Lung (tissue), 12 donors: ENCODE data around the gene ROBO1. TPM values are rescaled to one million over a fixed set of nuclear protein-coding genes. Genes with fewer than 3 reads are reported as not detected.

Source experiments
- ATAC-seq: fragments of 200-7000 bp; cut with Tn5 transposase; one replicate; pipeline ENCODE4 v1.9.1; 2020; ENCODE audit warnings: moderate number of reproducible peaks; ENCODE audit not compliant: insufficient read depth, low FRiP score
- DNase-seq, 3 donors: peaks; one replicate each; pipeline ENCODE4 v3.0.0-alpha.2; 2013 to 2017
- H3K27ac ChIP-seq, 2 donors: one replicate each; pipeline ENCODE4 v1.5.1; 2013; ENCODE audit warnings: mild to moderate bottlenecking in 2 of 2, moderate library complexity in 2 of 2, control low read depth in 1 of 2, inconsistent platforms in 1 of 2, low read depth in 1 of 2, low read length in 1 of 2
- H3K27me3 ChIP-seq, 3 donors: one replicate each; pipeline ENCODE4 v1.5.1; 2013; ENCODE audit warnings: low read length in 2 of 3; ENCODE audit not compliant: control insufficient read depth in 3 of 3, insufficient read depth in 3 of 3
- H3K36me3 ChIP-seq, 4 donors: one replicate each; pipeline ENCODE4 v1.5.1; 2013; ENCODE audit warnings: low read length in 4 of 4, mild to moderate bottlenecking in 1 of 4, moderate library complexity in 1 of 4; ENCODE audit not compliant: control insufficient read depth in 4 of 4, insufficient read depth in 4 of 4
- H3K4me1 ChIP-seq, 5 donors: one replicate each; pipeline ENCODE4 v1.5.1; 2013; ENCODE audit warnings: low read length in 5 of 5, mild to moderate bottlenecking in 2 of 5, moderate library complexity in 1 of 5; ENCODE audit not compliant: control insufficient read depth in 5 of 5, insufficient read depth in 5 of 5
- H3K4me3 ChIP-seq: one replicate; pipeline ENCODE4 v1.5.1; 2013; ENCODE audit warnings: mild to moderate bottlenecking, control low read depth, moderate library complexity
- H3K9ac ChIP-seq, 2 donors: one replicate each; pipeline ENCODE4 v1.5.1; 2013; ENCODE audit warnings: low read length in 2 of 2, control low read depth in 1 of 2; ENCODE audit not compliant: insufficient read depth in 1 of 2
- H3K9me3 ChIP-seq, 4 donors: one replicate each; pipeline ENCODE4 v1.5.1; 2013; ENCODE audit warnings: low read length in 3 of 4, mild to moderate bottlenecking in 1 of 4, moderate library complexity in 1 of 4; ENCODE audit not compliant: control insufficient read depth in 4 of 4, insufficient read depth in 3 of 4
- WGBS, 2 donors: extraction: QIAGEN DNeasy Blood & Tissue Kit; methylation state at CpG; one replicate each; pipeline ENCODE4 v1.1.7; 2013; 5-methylcytosine and 5-hydroxymethylcytosine counted together
- polyA plus RNA-seq, 2 donors: library from polyadenylated mRNA; stranded (reverse); fragments of 200-250 nt; gene quantifications; one replicate each; pipeline ENCODE4 v1.2.1, GENCODE V29; 2013
- total RNA-seq, 2 donors: library from RNA; depleted of rRNA in 1 of 2; stranded (reverse); fragments of >200 nt in 1 of 2; gene quantifications; one replicate each; pipeline ENCODE4 v1.2.1, GENCODE V29; 2014 to 2021
- TF ChIP-seq, protein P1 (sequence below): IDR thresholded peaks from 2 replicates; pipeline ENCODE4 v1.5.1; 2012; ENCODE audit warnings: mild to moderate bottlenecking; ENCODE audit errors: control extremely low read depth, extremely low read depth
- donor health status: control.
- donor health status: control.
- donor health status: Bipolar disorder and iron deficiency.
- donor health status: healthy.
- donor health status: DM: yes; HTN: yes; CAD: no.

Gene ROBO1
- total and polyA plus RNA-seq, 4 donors, result 2.6 to 72.6 (median 15.7) TPM

DNA sequence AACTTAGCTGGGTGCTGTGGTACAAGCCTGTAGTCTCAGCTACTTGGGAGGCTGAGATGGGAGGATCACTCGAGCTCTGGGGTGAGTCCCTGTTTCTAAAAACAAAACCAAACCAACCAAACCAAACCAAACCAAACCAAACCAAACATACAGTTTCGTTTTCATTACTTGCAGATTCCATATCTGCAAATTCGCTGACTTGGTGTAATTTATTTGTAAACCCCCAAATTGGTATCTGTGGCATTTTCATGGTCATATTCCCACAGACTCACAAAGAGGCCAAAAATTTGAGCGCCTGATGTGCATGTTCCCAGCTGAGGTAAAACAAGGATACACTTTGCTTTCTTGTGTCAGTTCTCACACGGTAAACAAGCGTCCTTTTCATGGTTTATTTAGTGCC lies 1138.3 kb downstream of the ROBO1 start:
- 84 to 91% methylated on average over 6 of the region's 6 CpGs for WGBS, 2 donors
- TF ChIP-seq, protein P1, sequence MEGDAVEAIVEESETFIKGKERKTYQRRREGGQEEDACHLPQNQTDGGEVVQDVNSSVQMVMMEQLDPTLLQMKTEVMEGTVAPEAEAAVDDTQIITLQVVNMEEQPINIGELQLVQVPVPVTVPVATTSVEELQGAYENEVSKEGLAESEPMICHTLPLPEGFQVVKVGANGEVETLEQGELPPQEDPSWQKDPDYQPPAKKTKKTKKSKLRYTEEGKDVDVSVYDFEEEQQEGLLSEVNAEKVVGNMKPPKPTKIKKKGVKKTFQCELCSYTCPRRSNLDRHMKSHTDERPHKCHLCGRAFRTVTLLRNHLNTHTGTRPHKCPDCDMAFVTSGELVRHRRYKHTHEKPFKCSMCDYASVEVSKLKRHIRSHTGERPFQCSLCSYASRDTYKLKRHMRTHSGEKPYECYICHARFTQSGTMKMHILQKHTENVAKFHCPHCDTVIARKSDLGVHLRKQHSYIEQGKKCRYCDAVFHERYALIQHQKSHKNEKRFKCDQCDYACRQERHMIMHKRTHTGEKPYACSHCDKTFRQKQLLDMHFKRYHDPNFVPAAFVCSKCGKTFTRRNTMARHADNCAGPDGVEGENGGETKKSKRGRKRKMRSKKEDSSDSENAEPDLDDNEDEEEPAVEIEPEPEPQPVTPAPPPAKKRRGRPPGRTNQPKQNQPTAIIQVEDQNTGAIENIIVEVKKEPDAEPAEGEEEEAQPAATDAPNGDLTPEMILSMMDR, result no peak
- H3K9ac ChIP-seq, result no peak overlapping the region
- peaks cover 0 to 2% (median 0%) of the 10 kb centered on the region in 4 donors for H3K9me3 ChIP-seq
- DNase-seq, result no peak
- no peak for ATAC-seq
- no peak overlapping the region for H3K4me3 ChIP-seq
- peaks cover 0 to 4% (median 0%) of the 10 kb centered on the region in 5 donors for H3K4me1 ChIP-seq
- peaks cover 0 to 40% (median 19%) of the 10 kb centered on the region in 4 donors for H3K36me3 ChIP-seq
- H3K27ac ChIP-seq, result no peak overlapping the region
- no peaks in the 10 kb centered on the region for H3K27me3 ChIP-seq

DNA sequence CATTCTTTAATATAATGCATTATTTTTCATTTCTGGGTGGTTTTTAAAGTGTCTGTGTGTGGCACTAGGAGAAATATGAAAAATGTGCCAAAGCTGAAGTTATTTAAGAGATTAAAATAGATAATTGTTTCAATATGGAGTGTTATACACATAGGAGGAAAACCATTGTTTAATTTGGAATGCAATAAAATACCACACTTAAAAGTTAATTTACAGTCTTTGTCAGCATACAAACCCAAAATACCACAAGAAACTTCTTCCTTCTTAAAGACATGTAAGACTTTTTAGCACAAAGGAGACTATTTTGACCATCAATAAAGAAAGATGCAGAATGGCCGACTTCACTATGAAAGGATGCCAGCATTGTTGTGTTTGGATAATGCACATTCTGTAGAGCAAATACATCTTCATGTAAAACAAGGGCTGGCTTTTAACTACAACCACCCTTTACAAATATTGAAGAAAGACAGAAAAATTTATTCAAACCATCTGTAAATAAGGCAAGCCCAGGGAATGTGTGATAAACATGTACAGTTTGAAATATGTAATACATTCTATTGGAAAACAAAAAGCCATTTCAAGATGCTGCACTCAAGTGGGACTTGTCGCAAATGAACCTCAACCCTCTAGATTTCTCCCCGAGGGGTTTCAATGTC lies 1146.6 kb downstream of the ROBO1 start:
- Histone ChIP-seq H3K27ac (no peak overlapping the region), H3K36me3 (peaks cover 0 to 30% (median 11%) of the 10 kb centered on the region in 4 donors), H3K9me3 (peaks cover 0 to 2% (median 0%) of the 10 kb centered on the region in 4 donors), H3K9ac (no peak overlapping the region), H3K4me3 (no peak overlapping the region), H3K4me1 (no peaks in the 10 kb centered on the region), H3K27me3 (no peaks in the 10 kb centered on the region)
- ATAC-seq (no peak), DNase-seq (no peak)
- TF ChIP-seq, protein P1, result no peak
- 91 to 95% methylated on average over 3 of the region's 3 CpGs for WGBS, 2 donors

- peaks cover 0 to 12% (median 0%) of the 10 kb centered on the region in 5 donors for H3K4me1 ChIP-seq
- H3K36me3 ChIP-seq, result peaks cover 0 to 20% (median 8%) of the 10 kb centered on the region in 4 donors
- no peaks in the 10 kb centered on the region for H3K27me3 ChIP-seq
- no peak overlapping the region for H3K9ac ChIP-seq
- no peak overlapping the region for H3K27ac ChIP-seq
- 94 to 96% methylated on average over 12 of the region's 12 CpGs for WGBS, 2 donors
- TF ChIP-seq, protein P1, result no peak
- no peaks in the 10 kb centered on the region for H3K9me3 ChIP-seq
- DNase-seq, result no peak
- no peak for ATAC-seq
- no peak overlapping the region for H3K4me3 ChIP-seq
Observed at GRCh38 chr3:78614486-78614885, 1153.3 kb downstream of the ROBO1 start.

- TF ChIP-seq, protein P1, result no peak
Observed at GRCh38 chr3:78613421-78613879, 1154.3 kb downstream of the ROBO1 start.

More at GRCh38 chr3:78613421-78613879, 1154.3 kb downstream of the ROBO1 start:
- no peaks in the 10 kb centered on the region for H3K9me3 ChIP-seq
- H3K36me3 ChIP-seq, result peaks cover 0 to 20% (median 7%) of the 10 kb centered on the region in 4 donors
- H3K4me1 ChIP-seq, result peaks cover 0 to 12% (median 0%) of the 10 kb centered on the region in 5 donors
- DNase-seq (no peak), ATAC-seq (no peak)
- H3K4me3 ChIP-seq, result no peak overlapping the region
- 79 to 83% methylated on average over 2 of the region's 2 CpGs for WGBS, 2 donors
- no peak overlapping the region for H3K27ac ChIP-seq
- H3K27me3 ChIP-seq, result no peaks in the 10 kb centered on the region
- no peak overlapping the region for H3K9ac ChIP-seq
